NT2/D1 (cell line): ENCODE results near the gene UNC5C.

Experiments
- DNase-seq: peaks from one replicate; pipeline ENCODE4 v3.0.0-alpha.2; 2011; ENCODE audit warnings: low read depth, low spot score
- H3K27me3 ChIP-seq: 2 replicates; pipeline ENCODE4 v1.6.0; 2011; ENCODE audit warnings: mild to moderate bottlenecking; ENCODE audit not compliant: insufficient read length, insufficient read depth
- H3K36me3 ChIP-seq: 2 replicates; pipeline ENCODE4 v1.6.1; 2011; ENCODE audit warnings: mild to moderate bottlenecking, low read length, mixed read lengths; ENCODE audit not compliant: insufficient read depth, insufficient read length
- H3K4me1 ChIP-seq: 2 replicates; pipeline ENCODE4 v1.5.1; 2011; ENCODE audit not compliant: insufficient read depth, insufficient read length
- H3K4me3 ChIP-seq: 2 replicates; pipeline ENCODE4 v1.5.1; 2011; ENCODE audit warnings: low read depth; ENCODE audit not compliant: insufficient read length
- H3K9ac ChIP-seq: 2 replicates; pipeline ENCODE4 v1.6.0; 2011; ENCODE audit warnings: low read depth; ENCODE audit not compliant: insufficient read length
- H3K9me3 ChIP-seq: 2 replicates; pipeline ENCODE4 v1.5.1; 2011; ENCODE audit warnings: mild to moderate bottlenecking, low read length; ENCODE audit not compliant: insufficient read depth
- SUZ12 ChIP-seq: IDR thresholded peaks from 2 replicates; pipeline ENCODE4 v1.6.1; 2011; ENCODE audit not compliant: insufficient read length, insufficient read depth; ENCODE audit errors: extremely low read depth
- YY1 ChIP-seq: IDR thresholded peaks from 2 replicates; pipeline ENCODE4 v1.6.1; 2011; ENCODE audit not compliant: insufficient read length, insufficient read depth
- ZNF274 ChIP-seq: IDR thresholded peaks from 2 replicates; pipeline ENCODE4 v1.6.1; 2011; ENCODE audit warnings: mild to moderate bottlenecking, low read depth, low read length

UNC5C gene

DNA sequence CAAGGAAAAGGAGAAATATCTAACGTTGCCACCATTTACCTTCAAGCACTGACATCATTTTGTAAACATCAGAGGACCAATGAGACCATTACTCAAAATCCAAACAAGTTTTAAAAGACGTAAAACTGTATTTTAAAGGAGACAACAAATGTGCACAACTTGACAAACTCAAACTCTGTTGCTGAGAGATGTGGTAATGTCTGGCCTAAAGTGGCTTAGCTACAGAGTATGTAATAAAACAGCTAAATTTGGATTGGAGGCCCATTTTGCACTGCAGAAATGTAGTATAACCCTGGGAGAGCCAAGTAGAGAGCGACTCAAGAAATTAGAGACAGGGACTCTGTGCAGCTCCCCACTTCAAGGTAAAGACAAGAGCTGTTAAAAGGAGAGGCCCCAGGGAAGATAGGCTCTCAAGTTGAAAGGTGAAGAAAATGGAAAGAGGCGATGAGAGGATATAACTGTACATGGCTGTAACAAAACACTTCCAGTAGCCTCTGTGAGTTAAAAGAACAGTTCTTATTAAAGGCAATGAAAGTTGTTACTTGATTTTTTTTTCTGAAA lies 20.3 kb downstream of the UNC5C start:
- no peak for DNase-seq
- H3K9me3 ChIP-seq: no peaks in the 10 kb centered on the region
- H3K27me3 ChIP-seq: no peaks in the 10 kb centered on the region
- no peaks in the 10 kb centered on the region for H3K4me1 ChIP-seq
- H3K9ac ChIP-seq: no peak overlapping the region
- no peak overlapping the region for H3K4me3 ChIP-seq
- TF ChIP-seq YY1 (no peak), ZNF274 (no peak), SUZ12 (no peak)
- H3K36me3 ChIP-seq: no peaks in the 10 kb centered on the region

DNA sequence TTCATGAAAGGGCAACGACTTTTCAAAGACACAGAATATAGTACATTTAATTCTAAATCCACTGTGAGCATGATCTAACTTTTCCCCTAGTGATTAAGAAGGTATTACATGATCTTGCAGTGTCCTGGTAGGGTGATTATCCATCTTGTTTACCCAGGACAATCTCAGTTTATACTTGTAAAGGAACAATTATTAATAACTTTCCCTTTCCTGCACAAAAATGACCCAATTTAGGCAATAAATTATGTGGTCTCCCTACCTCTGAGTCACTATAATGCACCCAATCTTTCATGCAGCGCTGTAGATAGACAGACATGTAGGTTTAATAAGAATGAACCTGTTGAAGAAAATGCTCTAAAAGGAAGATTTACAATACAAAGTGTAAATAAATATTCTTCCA lies 22.7 kb downstream of the UNC5C start:
- no peaks in the 10 kb centered on the region for H3K9me3 ChIP-seq
- H3K4me1 ChIP-seq: no peaks in the 10 kb centered on the region
- H3K9ac ChIP-seq: no peak overlapping the region
- DNase-seq: no peak
- H3K4me3 ChIP-seq: no peak overlapping the region
- H3K27me3 ChIP-seq: no peaks in the 10 kb centered on the region
- no peaks in the 10 kb centered on the region for H3K36me3 ChIP-seq
- TF ChIP-seq YY1 (no peak), SUZ12 (no peak), ZNF274 (no peak)

GRCh38 chr4:95524729-95525128 lies 24.0 kb downstream of the UNC5C start:
- Histone ChIP-seq H3K27me3 (no peaks in the 10 kb centered on the region), H3K9ac (no peak overlapping the region), H3K36me3 (no peaks in the 10 kb centered on the region), H3K4me3 (no peak overlapping the region), H3K9me3 (no peaks in the 10 kb centered on the region), H3K4me1 (no peaks in the 10 kb centered on the region)
- DNase-seq: no peak
- TF ChIP-seq YY1 (no peak), ZNF274 (no peak), SUZ12 (no peak)

DNA sequence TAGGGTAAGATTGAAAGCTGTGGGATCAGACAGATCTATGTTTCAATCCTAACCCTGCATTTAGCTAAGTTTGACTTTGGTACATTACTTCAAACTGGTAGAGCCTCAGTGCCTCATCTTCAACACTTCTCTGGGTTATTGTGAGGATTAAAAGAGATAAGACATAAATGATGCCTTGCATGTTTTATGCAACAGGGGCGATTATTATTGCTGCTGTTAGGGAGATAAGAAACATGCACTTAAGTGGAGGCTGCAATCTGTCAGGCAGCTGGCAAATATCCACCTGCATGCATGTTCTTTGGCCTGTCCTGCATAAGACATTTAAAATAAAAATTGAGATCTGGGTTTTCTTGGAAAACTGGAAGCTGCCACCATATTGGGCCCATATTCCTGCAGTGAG lies 24.6 kb downstream of the UNC5C start:
- Histone ChIP-seq H3K9me3 (no peaks in the 10 kb centered on the region), H3K36me3 (no peaks in the 10 kb centered on the region), H3K4me1 (no peaks in the 10 kb centered on the region), H3K4me3 (no peak overlapping the region), H3K27me3 (no peaks in the 10 kb centered on the region), H3K9ac (no peak overlapping the region)
- TF ChIP-seq SUZ12 (no peak), ZNF274 (no peak), YY1 (no peak)
- no peak for DNase-seq

DNA sequence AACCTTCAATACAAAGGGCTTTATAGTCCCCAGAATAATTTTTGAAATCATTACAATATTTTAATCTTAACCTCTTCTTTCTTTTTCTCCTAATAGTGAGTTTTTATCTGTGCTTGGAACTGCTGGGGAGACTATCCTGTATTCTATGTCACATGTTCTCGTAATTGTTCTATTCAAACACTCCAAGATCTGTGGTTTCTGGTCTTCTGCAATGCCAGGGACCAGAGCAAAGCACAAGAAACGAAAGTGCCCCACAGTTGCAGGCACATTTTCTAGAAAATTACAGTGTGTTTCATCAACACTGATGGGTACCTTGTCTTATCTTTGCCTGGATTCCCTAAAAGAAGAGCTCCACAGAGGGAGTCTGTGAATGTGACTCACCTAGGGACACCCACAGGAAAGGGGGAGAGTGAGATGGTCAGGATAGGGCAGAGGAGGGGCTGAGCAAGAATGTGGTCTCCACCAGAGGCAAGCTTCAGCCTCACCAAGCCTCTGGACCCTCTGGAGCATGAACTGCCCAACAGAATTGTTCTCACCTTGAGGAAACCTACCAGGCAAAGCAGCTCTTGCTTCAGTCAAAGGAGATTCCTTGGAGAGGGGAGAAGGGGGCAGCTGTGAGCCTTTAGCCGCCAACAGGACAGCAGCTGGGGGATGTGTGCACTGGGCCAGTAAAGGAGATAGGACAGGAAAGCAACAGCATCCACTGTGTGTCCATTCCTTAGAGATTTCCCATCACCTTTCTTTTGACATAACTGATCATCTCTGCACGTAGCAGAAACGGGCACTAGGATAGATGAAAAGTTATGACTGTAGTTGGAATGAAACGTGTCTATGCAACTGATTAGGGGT lies 25.9 kb downstream of the UNC5C start:
- Histone ChIP-seq H3K9ac (no peak overlapping the region), H3K4me1 (no peaks in the 10 kb centered on the region), H3K36me3 (no peaks in the 10 kb centered on the region), H3K4me3 (no peak overlapping the region), H3K9me3 (no peaks in the 10 kb centered on the region), H3K27me3 (no peaks in the 10 kb centered on the region)
- no peak for DNase-seq
- TF ChIP-seq SUZ12 (no peak), YY1 (no peak), ZNF274 (no peak)

GRCh38 chr4:95517576-95518345 lies 31.0 kb downstream of the UNC5C start:
- H3K4me1 ChIP-seq: no peaks in the 10 kb centered on the region
- H3K4me3 ChIP-seq: no peak overlapping the region
- no peaks in the 10 kb centered on the region for H3K36me3 ChIP-seq
- DNase-seq: no peak
- no peak for TF ChIP-seq SUZ12
- no peak for TF ChIP-seq YY1
- TF ChIP-seq ZNF274: no peak
- H3K27me3 ChIP-seq: no peaks in the 10 kb centered on the region
- no peaks in the 10 kb centered on the region for H3K9me3 ChIP-seq
- no peak overlapping the region for H3K9ac ChIP-seq

GRCh38 chr4:95516528-95517017 lies 32.2 kb downstream of the UNC5C start:
- no peak for TF ChIP-seq SUZ12
- TF ChIP-seq YY1: no peak
- TF ChIP-seq ZNF274: no peak

More at GRCh38 chr4:95516528-95517017, 32.2 kb downstream of the UNC5C start:
- H3K36me3 ChIP-seq: no peaks in the 10 kb centered on the region
- no peaks in the 10 kb centered on the region for H3K9me3 ChIP-seq
- no peaks in the 10 kb centered on the region for H3K4me1 ChIP-seq
- H3K27me3 ChIP-seq: no peaks in the 10 kb centered on the region
- H3K4me3 ChIP-seq: no peak overlapping the region
- H3K9ac ChIP-seq: no peak overlapping the region
- DNase-seq: no peak
